Mesendoderm (in vitro differentiated cells): ENCODE results near the gene RFX2.
"Not testable (repeated sequence)": the region's sequence is repeated elsewhere in the genome, so short reads cannot be mapped to it uniquely, and the experiment has no call there.

Source experiments
- DNase-seq: peaks from one replicate; pipeline ENCODE4 v3.0.0; 2013
- H2AK5ac ChIP-seq: 2 replicates; pipeline ENCODE4 v1.6.1; 2013; ENCODE audit warnings: low read length, inconsistent platforms
- H2BK120ac ChIP-seq: 2 replicates; pipeline ENCODE4 v1.6.1; 2013; ENCODE audit warnings: low read depth, mild to moderate bottlenecking, low read length, moderate library complexity, mixed read lengths
- H2BK15ac ChIP-seq: replicated peaks from 2 replicates; pipeline ENCODE4 v1.6.1; 2013; ENCODE audit warnings: low read depth, mild to moderate bottlenecking, moderate library complexity
- H2BK5ac ChIP-seq: 2 replicates; pipeline ENCODE4 v1.6.1; 2013; ENCODE audit warnings: low read length, inconsistent platforms
- H3K18ac ChIP-seq: 2 replicates; pipeline ENCODE4 v1.6.1; 2013; ENCODE audit warnings: mild to moderate bottlenecking, low read length, mixed read lengths
- H3K23ac ChIP-seq: one replicate; pipeline ENCODE4 v1.6.1; 2013; ENCODE audit warnings: low read length
- H3K27ac ChIP-seq: 2 replicates; pipeline ENCODE4 v1.5.1; 2013; ENCODE audit warnings: low read depth, mild to moderate bottlenecking, inconsistent platforms, low read length, moderate library complexity
- H3K27me3 ChIP-seq: 2 replicates; pipeline ENCODE4 v1.6.1; 2013; ENCODE audit warnings: low read length, control low read depth, mild to moderate bottlenecking, inconsistent platforms; ENCODE audit not compliant: insufficient read depth, poor library complexity
- H3K36me3 ChIP-seq: 2 replicates; pipeline ENCODE4 v1.6.1; 2013; ENCODE audit warnings: low read length, inconsistent platforms; ENCODE audit not compliant: control insufficient read depth, insufficient read depth
- H3K4ac ChIP-seq: one replicate; pipeline ENCODE4 v1.6.1; 2013; ENCODE audit warnings: low read depth, mild to moderate bottlenecking, low read length, moderate library complexity
- H3K4me1 ChIP-seq: 2 replicates; pipeline ENCODE4 v1.6.1; 2013; ENCODE audit warnings: low read depth, low read length, inconsistent platforms; ENCODE audit not compliant: control insufficient read depth
- H3K4me2 ChIP-seq: 2 replicates; pipeline ENCODE4 v1.6.1; 2013; ENCODE audit warnings: low read length
- H3K4me3 ChIP-seq: 2 replicates; pipeline ENCODE4 v1.5.1; 2013; ENCODE audit warnings: mild to moderate bottlenecking, low read length
- H3K56ac ChIP-seq: one replicate; pipeline ENCODE4 v1.6.1; 2013; ENCODE audit warnings: low read length
- H3K79me1 ChIP-seq: 2 replicates; pipeline ENCODE4 v1.6.1; 2013; ENCODE audit warnings: low read length, inconsistent platforms
- H3K79me2 ChIP-seq: 2 replicates; pipeline ENCODE4 v1.6.1; 2013; ENCODE audit warnings: mild to moderate bottlenecking, low read length; ENCODE audit not compliant: control insufficient read depth, insufficient read depth
- H3K9ac ChIP-seq: 2 replicates; pipeline ENCODE4 v1.6.1; 2013; ENCODE audit warnings: low read length, inconsistent platforms
- H4K5ac ChIP-seq: one replicate; pipeline ENCODE4 v1.6.1; 2013; ENCODE audit warnings: low read length
- H4K8ac ChIP-seq: one replicate; pipeline ENCODE4 v1.6.1; 2013; ENCODE audit warnings: low read depth, mild to moderate bottlenecking, control low read depth, low read length, moderate library complexity
- WGBS: extraction: QIAGEN DNeasy Blood & Tissue Kit; methylation state at CpG from one replicate; pipeline ENCODE4 v1.1.7; 2013; ENCODE audit warnings: low lambda C conversion rate, missing lambda C conversion rate; ENCODE audit not compliant: insufficient coverage; ENCODE audit errors: extremely low coverage; 5-methylcytosine and 5-hydroxymethylcytosine counted together

Gene RFX2

GRCh38 chr19:6030214-6030507 lies 80.1 kb downstream of the RFX2 start:
- Histone ChIP-seq H2BK5ac (no peak overlapping the region), H3K4me3 (no peak overlapping the region), H2BK120ac (no peak overlapping the region), H3K27ac (no peak overlapping the region), H4K5ac (no peak overlapping the region), H3K9ac (no peak overlapping the region), H3K4me2 (no peak overlapping the region), H2BK15ac (no peak overlapping the region), H3K4ac (no peak overlapping the region), H3K18ac (no peak overlapping the region), H2AK5ac (no peak overlapping the region), H3K4me1 (no peaks in the 10 kb centered on the region), H3K27me3 (no peaks in the 10 kb centered on the region), H3K23ac (no peak overlapping the region), H4K8ac (no peak overlapping the region), H3K79me2 (no peaks in the 10 kb centered on the region), H3K56ac (no peak overlapping the region), H3K36me3 (no peaks in the 10 kb centered on the region), H3K79me1 (no peaks in the 10 kb centered on the region)
- DNase-seq = no peak
- no CpG with 5 or more reads among the region's 3 CpGs for WGBS

GRCh38 chr19:6026390-6027227 lies 83.7 kb downstream of the RFX2 start:
- H3K27me3 ChIP-seq = no peaks in the 10 kb centered on the region
- H3K4ac ChIP-seq = no peak overlapping the region
- H3K4me1 ChIP-seq = no peaks in the 10 kb centered on the region
- no peak overlapping the region for H3K56ac ChIP-seq
- H3K79me1 ChIP-seq = no peaks in the 10 kb centered on the region
- no peak overlapping the region for H4K5ac ChIP-seq
- no peak overlapping the region for H4K8ac ChIP-seq
- H3K36me3 ChIP-seq = no peaks in the 10 kb centered on the region
- no CpG with 5 or more reads among the region's 30 CpGs for WGBS
- no peak overlapping the region for H3K27ac ChIP-seq
- no peak overlapping the region for H2BK120ac ChIP-seq
- H2AK5ac ChIP-seq = no peak overlapping the region
- H3K23ac ChIP-seq = no peak overlapping the region
- no peak overlapping the region for H3K18ac ChIP-seq
- H2BK5ac ChIP-seq = no peak overlapping the region
- H3K79me2 ChIP-seq = no peaks in the 10 kb centered on the region
- no peak overlapping the region for H3K4me2 ChIP-seq
- no peak for DNase-seq
- H3K9ac ChIP-seq = no peak overlapping the region
- no peak overlapping the region for H2BK15ac ChIP-seq
- H3K4me3 ChIP-seq = no peak overlapping the region

GRCh38 chr19:6024756-6025155 lies 85.5 kb downstream of the RFX2 start:
- H3K18ac ChIP-seq, H3K56ac ChIP-seq, DNase-seq, H3K4me1 ChIP-seq, H4K5ac ChIP-seq, H4K8ac ChIP-seq, H2BK5ac ChIP-seq, H2AK5ac ChIP-seq, H3K4me2 ChIP-seq, H3K9ac ChIP-seq, H2BK120ac ChIP-seq, H3K27me3 ChIP-seq, H2BK15ac ChIP-seq, H3K79me2 ChIP-seq, H3K79me1 ChIP-seq, H3K4ac ChIP-seq, H3K27ac ChIP-seq, H3K4me3 ChIP-seq, H3K23ac ChIP-seq, H3K36me3 ChIP-seq: not testable (repeated sequence)
- WGBS = no CpG with 5 or more reads among the region's 27 CpGs

- H2BK5ac ChIP-seq = no peak overlapping the region
- H3K79me2 ChIP-seq = no peaks in the 10 kb centered on the region
- H2BK15ac ChIP-seq = no peak overlapping the region
- DNase-seq = no peak
- no peak overlapping the region for H2BK120ac ChIP-seq
- no peak overlapping the region for H4K5ac ChIP-seq
- no CpG with 5 or more reads among the region's 12 CpGs for WGBS
- no peak overlapping the region for H3K23ac ChIP-seq
- no peaks in the 10 kb centered on the region for H3K79me1 ChIP-seq
- H3K9ac ChIP-seq = no peak overlapping the region
- H3K18ac ChIP-seq = no peak overlapping the region
- H3K4me2 ChIP-seq = no peak overlapping the region
- H3K36me3 ChIP-seq = no peaks in the 10 kb centered on the region
- no peak overlapping the region for H3K4ac ChIP-seq
- no peaks in the 10 kb centered on the region for H3K27me3 ChIP-seq
- no peak overlapping the region for H3K56ac ChIP-seq
- no peak overlapping the region for H3K27ac ChIP-seq
- no peak overlapping the region for H2AK5ac ChIP-seq
- no peak overlapping the region for H4K8ac ChIP-seq
- no peak overlapping the region for H3K4me3 ChIP-seq
- H3K4me1 ChIP-seq = no peaks in the 10 kb centered on the region
Measured at GRCh38 chr19:6023936-6024335, 86.4 kb downstream of the RFX2 start.

GRCh38 chr19:6023085-6023682 lies 87.1 kb downstream of the RFX2 start:
- H3K18ac ChIP-seq = no peak overlapping the region
- no peak overlapping the region for H2BK15ac ChIP-seq
- no peak overlapping the region for H2AK5ac ChIP-seq
- no peaks in the 10 kb centered on the region for H3K36me3 ChIP-seq
- H2BK120ac ChIP-seq = no peak overlapping the region
- no peak overlapping the region for H3K9ac ChIP-seq
- no peak overlapping the region for H4K8ac ChIP-seq
- no peaks in the 10 kb centered on the region for H3K79me2 ChIP-seq
- H3K27ac ChIP-seq = no peak overlapping the region
- no peak overlapping the region for H2BK5ac ChIP-seq
- H3K79me1 ChIP-seq = no peaks in the 10 kb centered on the region
- H3K4ac ChIP-seq = no peak overlapping the region
- no peak overlapping the region for H3K4me2 ChIP-seq
- H3K4me1 ChIP-seq = no peaks in the 10 kb centered on the region
- WGBS = no CpG with 5 or more reads among the region's 21 CpGs
- H3K23ac ChIP-seq = no peak overlapping the region
- H4K5ac ChIP-seq = no peak overlapping the region
- H3K4me3 ChIP-seq = no peak overlapping the region
- H3K56ac ChIP-seq = no peak overlapping the region
- DNase-seq = no peak
- H3K27me3 ChIP-seq = no peaks in the 10 kb centered on the region
